HG02571 (cell line): ENCODE results near the gene CES1.
"Not testable (repeated sequence)": the region's sequence is repeated elsewhere in the genome, so short reads cannot be mapped to it uniquely, and the experiment has no call there.

Experiments used
- ATAC-seq: cut with Tn5 transposase; IDR thresholded peaks from one replicate; pipeline ENCODE4 v1.9.1; 2021; ENCODE audit warnings: mild to moderate bottlenecking, moderate library complexity; ENCODE audit not compliant: unreplicated experiment

CES1 gene

GRCh38 chr16:55792934-55793374, 39.9 kb downstream of the CES1 start:
- not testable (repeated sequence) for ATAC-seq

DNA sequence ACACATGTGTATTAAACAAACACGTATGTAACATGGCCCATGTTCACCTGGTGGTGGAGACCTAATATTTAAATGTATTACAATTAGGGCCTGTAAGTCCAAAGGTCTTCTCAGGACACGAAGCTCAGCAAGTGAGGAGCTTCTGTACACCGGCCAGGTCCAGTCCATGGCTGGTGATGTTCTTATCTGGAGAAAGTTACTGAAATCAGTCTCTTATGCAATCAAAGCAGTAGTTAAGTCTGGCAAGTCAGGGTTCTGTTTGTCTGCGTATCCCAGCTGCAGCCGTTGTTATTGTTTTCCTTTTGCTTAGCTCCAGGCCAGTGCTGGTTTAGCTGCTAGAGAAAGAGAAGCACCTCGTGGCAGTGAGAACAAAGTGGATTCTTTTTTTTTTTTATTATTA, 41.4 kb downstream of the CES1 start:
- ATAC-seq, result not testable (repeated sequence)

GRCh38 chr16:55790240-55790639, 42.7 kb downstream of the CES1 start:
- ATAC-seq, result not testable (repeated sequence)

DNA sequence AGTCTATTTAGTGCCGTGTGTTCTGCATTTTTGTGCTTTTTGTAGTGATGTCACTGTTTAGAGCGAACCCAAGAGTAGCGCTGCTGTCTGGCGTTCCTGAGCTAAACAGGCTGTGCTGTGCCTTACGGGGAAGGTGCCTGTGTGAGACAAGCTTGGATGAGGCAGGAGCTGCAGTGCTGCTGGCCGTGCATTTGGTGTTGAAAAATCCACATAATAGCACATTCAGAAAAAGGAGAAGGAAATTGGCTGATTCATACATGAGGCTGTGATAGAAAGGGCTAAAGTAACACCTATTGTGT, 50.2 kb downstream of the CES1 start:
- not testable (repeated sequence) for ATAC-seq

DNA sequence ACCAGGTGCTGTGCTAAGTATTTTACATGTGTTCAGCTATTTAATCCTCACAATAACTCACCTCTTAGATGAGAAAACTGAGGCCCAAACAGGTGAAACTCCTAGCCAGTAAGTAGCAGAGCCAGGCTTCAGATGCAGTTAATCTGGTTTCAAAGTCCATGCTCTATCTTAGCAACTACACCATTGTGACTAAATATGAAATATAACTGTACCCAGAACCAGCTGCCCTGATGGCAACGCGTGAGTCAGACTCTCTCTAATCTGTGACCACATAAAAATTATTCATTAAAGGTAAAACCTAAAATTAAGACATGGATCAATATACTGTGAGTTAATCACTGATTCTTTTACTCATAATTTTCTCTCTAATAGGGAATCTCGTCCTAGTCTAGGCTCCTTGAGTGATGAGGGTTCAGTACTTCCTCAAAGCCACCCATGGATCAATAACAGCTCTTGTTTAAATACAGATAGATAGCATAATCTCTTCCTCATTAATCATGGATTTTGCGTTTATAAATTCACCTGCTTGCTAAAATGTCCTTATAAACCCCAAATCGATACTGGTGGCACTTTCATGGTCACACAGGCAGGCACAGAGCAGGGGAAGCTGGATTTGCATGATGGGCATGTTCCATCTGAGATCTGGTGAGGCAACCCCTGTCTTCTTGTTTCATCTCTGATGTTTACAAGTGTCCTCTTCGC, 50.7 kb downstream of the CES1 start:
- not testable (repeated sequence) for ATAC-seq

GRCh38 chr16:55781456-55781855, 51.4 kb downstream of the CES1 start:
- ATAC-seq, result not testable (repeated sequence)

- not testable (repeated sequence) for ATAC-seq
Observed at GRCh38 chr16:55780095-55780407, 52.8 kb downstream of the CES1 start.

- no peak for ATAC-seq
Observed at GRCh38 chr16:55779402-55780094, 53.3 kb downstream of the CES1 start.

- no peak for ATAC-seq
Observed at GRCh38 chr16:55778757-55779156, 54.1 kb downstream of the CES1 start.

GRCh38 chr16:55775857-55776256, 57.0 kb downstream of the CES1 start:
- no peak for ATAC-seq

DNA sequence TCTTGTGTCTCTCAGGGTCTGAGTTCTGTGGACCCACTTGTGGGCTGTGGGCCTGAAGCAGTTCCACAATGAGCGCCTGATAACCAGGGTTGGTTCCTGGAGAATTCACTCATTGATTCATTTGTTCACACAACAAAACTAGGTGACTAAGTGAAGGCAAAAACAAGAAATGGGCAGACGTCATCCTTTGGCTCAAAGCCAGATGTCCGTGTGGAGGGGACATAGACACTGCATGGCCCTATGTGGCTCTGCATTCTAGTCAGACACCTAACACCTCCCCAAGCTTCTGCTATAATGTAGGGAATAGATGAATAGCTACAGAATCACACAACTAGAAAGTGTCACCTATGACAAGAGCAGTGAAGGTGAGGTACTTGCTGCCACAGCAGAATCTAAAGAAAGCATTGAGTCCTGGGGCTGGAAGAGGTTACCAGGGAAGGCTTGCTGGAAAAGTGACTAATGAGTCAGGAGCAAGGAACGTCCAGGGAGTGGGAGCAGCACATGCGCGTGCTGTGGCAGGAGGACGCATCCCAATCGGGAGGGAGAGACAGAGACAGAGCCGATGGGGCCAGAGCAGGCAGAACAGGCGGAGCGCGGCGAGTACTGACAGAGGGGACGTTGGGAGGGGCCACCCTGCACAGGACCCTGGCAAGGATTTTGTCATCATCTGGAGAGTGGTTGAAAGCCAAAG, 58.9 kb downstream of the CES1 start:
- ATAC-seq, result no peak

DNA sequence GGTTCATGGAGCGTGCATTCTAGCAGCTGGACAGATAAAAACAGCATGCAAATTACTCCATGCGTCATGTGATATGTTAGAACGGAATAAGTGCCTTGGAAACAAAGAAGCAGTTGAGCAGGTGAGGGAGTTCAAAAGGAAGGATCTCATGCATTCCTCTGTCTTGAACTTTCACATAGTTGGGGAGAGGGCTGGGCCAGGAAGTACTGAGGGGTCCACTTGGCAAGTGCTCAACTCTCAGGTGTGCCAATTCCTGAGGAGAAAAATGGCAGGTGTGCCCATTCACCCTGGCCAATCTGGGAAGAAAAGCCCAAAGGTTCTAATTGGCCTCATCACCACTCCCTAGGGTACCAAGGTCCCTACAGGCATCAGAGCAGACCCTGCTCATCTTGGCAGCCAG, 67.7 kb downstream of the CES1 start:
- no peak for ATAC-seq

GRCh38 chr16:55760310-55761001, 72.4 kb downstream of the CES1 start:
- ATAC-seq, result no peak

DNA sequence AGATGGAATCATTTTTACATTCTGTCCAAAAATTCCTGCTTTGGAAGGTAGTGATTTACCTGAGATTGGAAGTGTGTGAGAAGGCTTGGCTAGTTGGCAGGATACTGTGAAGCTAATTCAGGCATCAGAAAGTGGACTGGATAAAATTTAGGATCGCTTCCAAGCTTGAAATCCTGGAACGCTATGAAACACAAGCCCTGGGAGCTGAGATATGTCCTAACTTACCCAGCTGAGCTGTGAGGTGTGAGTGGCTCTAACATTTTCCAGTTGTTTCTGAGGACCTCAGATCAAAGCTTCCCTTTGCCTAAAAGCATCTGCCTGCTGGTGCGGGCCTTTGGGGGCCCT, 73.0 kb downstream of the CES1 start:
- ATAC-seq, result not testable (repeated sequence)

- not testable (repeated sequence) for ATAC-seq
Observed at GRCh38 chr16:55757595-55758527, 75.0 kb downstream of the CES1 start.

- no peak for ATAC-seq
Observed at GRCh38 chr16:55756963-55757362, 75.9 kb downstream of the CES1 start.

DNA sequence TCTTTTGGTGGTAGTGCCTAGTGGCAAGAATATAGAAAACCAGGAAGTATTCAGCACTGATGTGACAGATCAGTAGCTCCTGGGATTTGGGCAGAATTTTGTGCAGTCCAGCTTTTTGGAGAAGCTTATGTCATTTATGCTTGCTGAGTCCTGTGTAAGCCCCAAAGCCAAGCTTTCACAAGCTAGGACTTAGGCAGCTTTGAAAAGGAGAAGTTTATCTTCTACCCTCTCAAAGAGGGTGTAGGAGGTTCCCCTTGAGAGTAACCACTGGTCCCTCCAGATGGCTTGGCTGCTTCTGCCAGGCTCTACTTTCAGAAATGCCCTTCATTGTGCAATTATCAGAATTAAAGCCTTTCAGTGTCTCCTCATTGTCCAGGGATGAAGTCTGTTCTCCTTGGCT, 78.8 kb downstream of the CES1 start:
- ATAC-seq, result no peak

DNA sequence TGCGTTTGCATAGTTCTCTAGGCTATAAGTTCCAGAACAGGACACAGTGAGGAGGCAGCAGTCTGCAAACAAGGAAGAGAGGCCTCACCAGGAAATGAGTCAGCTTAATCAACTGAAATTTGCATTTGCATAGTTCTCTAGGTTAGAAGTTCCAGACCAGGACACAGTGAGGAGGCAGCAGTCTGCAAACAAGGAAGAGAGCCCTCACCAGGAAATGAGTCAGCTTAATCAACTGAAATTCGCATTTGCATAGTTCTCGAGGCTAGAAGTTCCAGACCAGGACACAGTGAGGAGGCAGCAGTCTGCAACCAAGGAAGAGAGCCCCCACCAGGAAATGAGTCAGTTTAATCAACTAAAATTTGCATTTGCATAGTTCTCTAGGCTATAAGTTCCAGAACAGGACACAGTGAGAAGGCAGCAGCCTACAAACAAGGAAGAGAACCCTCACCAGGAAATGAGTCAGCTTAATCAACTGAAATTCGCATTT, 79.7 kb downstream of the CES1 start:
- not testable (repeated sequence) for ATAC-seq
